Stimulated activated CD8-positive, alpha-beta memory T cell treated with anti-CD3 and anti-CD28 coated beads, Interleukin-7, amount 100 ng/mL, for 24 hours (primary cell): Measurements from ENCODE around the gene CDH13.

Experiments
- DNase-seq: peaks from one replicate; pipeline ENCODE4 v3.0.0-alpha.2; 2020; ENCODE audit warnings: low read depth

CDH13 gene

GRCh38 chr16:82699711-82700495 lies 73.1 kb downstream of the CDH13 start:
- no peak for DNase-seq

DNA sequence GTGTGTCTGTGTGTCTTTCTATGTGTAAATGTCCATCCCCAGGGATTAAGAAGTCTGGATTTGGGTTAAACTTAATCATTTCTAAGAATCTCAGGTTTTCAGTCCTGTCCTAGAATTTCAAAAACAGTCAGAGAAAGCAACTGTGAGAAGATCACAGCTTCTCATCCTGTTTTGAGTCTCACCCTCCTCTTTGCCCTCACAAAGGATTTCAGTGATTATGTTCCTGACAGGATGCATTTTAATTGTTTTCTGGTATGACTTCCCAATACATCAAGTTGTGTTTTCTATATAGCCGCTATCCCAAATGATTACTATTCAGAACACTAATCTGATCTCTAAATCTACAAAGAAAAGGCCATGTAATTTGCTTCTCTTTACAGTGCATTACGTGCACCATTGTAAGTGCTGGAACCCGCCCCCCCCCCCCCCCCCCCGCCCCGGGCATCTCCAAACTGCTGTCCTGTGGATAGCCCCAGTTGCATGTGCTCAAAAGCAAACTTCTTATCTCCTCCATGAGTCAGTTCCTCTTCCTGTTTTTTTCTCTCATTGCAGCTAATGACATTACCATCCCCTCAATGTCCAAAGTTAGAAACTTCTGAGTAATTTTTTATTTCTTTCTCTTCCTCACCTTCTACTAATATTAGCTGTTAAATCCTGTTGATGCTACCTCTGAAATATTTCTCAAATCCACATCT lies 73.9 kb downstream of the CDH13 start:
- no peak for DNase-seq

DNA sequence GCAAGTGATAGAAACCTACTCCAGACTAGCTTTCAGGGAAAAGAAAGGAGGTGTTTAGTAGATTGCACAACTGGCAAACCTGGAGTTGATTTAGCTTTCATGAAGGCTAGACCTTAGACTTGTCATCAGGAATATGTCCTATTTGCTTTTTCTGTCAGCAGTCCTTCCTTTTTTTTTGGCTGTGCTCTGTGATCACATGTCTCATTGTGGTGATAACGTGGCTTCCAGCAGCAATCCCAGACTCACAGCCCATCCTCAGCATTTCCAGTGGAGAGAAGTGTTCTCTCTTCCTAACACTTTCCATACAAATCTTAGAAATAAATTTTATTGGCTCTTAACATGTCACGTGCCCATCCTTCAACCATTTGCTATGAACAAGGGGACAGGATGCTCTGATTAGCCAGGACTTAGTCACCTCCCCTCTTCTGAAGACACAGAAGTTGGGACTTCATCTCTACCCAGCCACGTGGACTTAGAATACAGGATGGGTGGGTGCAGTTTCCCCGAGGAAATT lies 74.7 kb downstream of the CDH13 start:
- DNase-seq = no peak

GRCh38 chr16:82703161-82703560 lies 76.4 kb downstream of the CDH13 start:
- no peak for DNase-seq

DNA sequence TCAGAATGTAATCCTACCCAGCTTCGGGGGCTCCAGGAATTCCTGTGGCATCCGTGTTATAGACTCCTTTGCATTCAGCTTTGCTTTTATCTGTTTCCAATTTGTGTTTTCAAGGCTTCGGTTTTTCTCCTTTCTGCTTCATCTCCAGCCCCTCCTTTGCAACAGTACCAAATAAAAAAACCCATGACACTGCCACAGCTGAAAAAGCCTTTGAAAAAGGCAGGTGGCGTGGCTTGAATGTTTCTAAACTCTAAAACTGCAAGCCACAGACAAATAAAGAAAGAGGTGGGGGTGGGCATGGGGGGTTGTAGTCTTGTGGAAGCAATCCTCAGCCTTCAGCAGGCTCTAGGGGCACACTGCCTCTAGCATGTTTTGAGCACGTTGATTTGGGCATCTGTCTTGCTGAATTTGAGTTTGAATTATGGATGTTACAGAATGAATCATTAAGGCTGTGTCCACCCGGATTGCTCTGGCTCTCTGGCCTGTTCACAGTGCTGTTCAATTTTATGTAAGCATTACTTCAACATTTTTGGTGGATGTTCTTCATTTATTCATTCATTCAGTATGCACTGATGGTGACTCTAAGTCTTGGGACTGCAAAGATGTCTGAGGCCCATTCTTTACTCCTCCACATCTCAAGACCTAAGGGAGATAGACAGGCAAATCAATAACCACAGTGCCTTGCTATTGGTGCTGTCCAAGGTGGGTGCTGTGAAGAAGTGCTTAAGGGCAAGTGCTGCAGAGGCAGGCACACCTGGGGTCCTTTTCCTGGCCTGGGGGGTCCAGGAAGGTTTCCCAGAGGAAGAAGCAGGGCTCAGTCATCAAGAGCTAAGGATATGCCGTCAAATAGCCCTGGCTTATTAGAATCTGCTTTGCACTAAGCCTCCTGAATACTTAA lies 77.4 kb downstream of the CDH13 start:
- DNase-seq = no peak

- DNase-seq = no peak
Measured at GRCh38 chr16:82709987-82710386, 83.2 kb downstream of the CDH13 start.

- no peak for DNase-seq
Measured at GRCh38 chr16:82713778-82714177, 87.0 kb downstream of the CDH13 start.

DNA sequence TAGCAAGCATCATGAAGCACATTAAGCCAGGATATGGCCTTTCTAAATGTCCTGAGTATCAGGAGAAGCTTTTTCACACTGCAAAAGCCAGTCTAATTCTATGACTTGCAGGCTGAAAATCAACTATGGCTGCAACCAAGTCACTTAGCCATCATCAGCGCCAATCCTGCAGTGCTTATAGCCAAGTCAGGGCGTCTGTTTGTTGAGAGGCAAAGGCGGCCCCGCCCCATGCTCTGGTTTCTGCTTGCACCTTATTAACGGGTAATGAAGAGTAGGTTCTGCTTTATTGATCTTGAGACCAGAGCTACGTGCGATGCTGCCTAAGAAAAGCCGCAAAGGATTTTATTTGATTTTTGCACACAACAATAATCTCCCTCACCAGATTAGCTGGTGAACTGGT lies 88.4 kb downstream of the CDH13 start:
- DNase-seq = no peak

DNA sequence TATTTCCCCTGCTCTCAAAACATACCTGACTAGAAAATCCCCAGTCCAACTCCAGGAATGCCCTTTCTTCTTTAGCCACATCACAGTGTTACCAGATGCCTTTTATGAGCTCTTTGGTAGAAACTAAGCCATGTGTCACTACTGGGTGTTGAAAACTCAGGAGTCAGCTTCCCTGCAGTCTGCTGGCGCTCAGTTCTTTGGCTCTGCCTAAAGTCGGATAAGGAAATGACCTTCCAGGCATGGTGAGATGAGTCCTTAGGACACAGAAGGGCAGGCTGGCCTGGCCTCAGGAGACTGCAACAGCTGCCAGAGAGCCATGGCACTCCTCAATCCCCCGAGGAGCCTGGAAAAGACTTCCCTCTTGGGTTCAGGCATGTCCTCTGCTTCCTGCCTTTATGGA lies 89.1 kb downstream of the CDH13 start:
- no peak for DNase-seq

GRCh38 chr16:82716361-82716855 lies 89.6 kb downstream of the CDH13 start:
- DNase-seq = no peak

GRCh38 chr16:82720414-82720813 lies 93.6 kb downstream of the CDH13 start:
- no peak for DNase-seq

DNA sequence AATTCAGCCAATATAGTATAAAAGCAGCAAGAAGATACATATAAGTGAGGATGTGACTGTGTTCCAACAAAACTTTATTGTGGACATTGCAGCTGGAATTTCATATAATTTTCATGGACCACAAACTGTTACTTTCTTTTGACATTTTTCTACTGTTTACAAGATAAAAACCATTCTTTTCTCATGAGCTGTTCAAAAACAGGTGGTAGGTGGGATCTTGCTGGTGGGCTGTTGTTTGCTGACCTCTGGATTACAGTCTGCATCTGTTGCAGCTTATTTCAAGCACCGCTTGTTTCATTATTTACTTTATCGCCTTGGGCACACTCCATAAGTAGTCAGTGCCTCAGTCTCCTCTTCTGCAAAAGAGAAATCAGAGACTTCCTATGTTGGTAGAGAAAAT lies 99.5 kb downstream of the CDH13 start:
- no peak for DNase-seq

- DNase-seq = no peak
Measured at GRCh38 chr16:82728901-82729300, 102.1 kb downstream of the CDH13 start.

GRCh38 chr16:82730901-82731300 lies 104.1 kb downstream of the CDH13 start:
- DNase-seq = no peak

DNA sequence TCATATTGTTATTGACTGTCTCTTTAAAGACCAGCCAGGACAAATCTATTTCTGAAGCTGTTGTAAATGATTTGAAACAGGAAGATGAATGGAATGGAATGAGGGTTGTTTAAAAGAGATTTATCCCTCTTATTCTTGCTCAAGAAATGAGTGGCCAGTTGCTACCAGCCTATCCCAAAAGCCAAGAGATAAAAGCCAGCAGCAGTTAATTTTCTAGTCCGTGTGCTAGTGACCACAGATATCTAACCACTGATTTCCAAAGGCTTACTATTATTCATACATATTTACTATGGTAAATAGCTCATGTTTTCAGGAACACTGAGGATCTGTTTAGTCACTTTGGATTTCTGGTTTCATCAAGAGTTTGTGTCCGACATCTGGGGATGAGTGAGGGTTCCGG lies 105.7 kb downstream of the CDH13 start:
- DNase-seq = no peak

- no peak for DNase-seq
Measured at GRCh38 chr16:82735186-82735585, 108.4 kb downstream of the CDH13 start.

DNA sequence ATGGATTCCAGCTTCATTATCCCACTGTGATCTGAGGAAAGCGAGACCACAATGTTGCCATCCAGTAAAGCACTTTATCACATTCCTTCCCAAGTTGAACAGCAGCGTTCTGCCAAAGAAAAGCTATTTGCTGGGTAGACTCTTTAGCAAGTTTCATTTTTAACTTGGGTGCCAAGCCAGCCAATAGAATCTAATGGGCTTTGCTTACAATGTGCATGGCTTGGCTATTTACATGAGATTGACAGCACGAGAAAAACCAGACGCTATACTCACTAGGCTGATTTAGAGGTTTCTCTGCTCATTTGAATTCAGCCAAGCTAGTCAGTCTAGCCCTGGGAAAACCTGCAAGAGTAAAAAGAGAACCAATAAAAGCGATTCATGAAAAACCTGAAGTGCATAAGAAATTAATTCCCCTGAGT lies 108.9 kb downstream of the CDH13 start:
- no peak for DNase-seq

GRCh38 chr16:82736224-82736623 lies 109.5 kb downstream of the CDH13 start:
- no peak for DNase-seq

DNA sequence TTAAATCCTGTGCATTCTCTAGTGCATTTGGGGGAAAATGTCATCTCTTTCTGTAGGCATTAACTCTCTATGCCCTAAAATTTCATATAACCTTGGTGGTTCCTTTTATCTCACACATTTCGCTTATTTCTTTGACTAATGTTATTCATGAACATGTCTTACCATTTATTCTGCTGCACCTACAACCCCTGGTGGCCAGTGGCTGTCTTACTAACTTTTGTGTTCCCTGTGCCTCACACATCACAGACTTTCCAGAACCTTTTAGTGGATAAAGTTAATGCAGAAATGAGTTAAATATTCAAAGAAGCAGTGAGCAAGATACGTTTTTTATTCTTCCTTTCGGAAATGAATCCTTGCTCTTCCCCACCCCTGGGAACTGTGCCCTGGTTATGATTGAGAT lies 111.9 kb downstream of the CDH13 start:
- DNase-seq = no peak

DNA sequence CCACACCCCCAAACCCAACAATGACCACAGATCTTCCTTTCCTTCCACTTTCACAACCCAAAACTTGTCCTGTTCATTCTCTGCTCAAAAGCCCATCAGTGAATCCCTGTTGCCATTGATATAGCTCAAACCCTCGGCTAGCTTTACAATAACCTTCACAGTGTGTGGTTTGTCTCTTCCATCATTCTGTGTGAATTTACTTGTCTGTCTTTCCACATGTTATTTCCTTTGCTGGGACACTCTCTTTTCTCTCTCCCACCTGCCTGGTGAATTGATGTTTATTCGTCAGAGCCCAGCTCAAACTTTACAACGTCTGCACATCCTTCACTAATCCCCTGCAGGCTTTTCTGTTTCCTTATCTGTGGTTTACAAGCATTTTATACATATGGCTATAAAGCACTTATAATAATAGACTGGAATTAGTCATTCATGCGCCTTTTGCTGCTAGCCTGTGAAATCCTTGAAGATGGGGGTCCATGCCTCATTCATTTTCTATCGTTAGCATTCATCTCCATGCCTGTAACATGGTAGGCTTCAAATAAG lies 114.4 kb downstream of the CDH13 start:
- DNase-seq = no peak

DNA sequence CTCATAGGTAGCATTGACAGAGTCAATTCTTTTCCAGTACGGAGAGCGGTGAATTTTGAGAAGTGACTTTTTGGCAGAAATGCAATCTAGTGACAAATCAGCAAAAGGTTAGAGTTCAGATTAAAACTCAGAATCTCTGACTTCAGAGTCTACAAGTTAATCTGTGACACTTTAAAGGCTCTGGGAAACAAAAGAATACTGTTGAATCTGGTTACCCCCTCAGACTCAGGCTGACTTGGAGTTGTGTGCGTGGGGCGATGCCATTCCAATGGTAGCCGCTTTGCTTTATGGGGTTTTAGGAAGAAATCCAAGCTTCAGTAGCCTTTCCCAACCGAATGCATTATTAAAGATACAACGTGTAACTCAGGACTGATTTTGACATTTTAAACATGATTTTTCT lies 118.2 kb downstream of the CDH13 start:
- no peak for DNase-seq

DNA sequence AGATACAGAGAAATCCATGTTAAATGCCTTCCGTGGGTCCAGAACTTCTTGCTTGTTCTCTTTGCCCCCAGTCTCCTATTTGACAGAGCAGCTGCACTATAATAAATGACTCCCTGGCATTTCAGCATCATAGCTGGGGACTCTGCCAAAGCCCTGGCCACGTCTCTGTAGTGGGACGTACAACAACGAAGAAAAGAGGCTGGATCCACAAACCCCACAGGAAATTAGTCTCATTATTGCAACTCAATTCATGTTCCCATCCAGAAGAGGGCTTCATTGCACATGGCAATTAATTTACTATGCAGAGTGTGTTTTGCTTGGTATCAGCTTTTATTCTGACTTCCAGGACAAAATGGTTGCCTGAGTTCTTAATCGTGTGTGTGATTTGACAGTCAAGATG lies 121.3 kb downstream of the CDH13 start:
- no peak for DNase-seq
